Stomach (tissue), 9 donors: ENCODE measurements around the gene NTRK2. TPM values are rescaled to one million over a fixed set of nuclear protein-coding genes. Genes with fewer than 3 reads are reported as not detected.

ENCODE experiments used
- DNase-seq, 2 donors: peaks; one replicate each; pipeline versions ENCODE4 v3.0.0 to v3.0.0-alpha.2; 2013 to 2019
- H3K27ac ChIP-seq, 5 donors: fragments of 200-600 bp in 4 of 5; sonication (generic) in 4 of 5; one replicate each; pipeline ENCODE4 v1.5.1; 2013 to 2019; ENCODE audit warnings: mild to moderate bottlenecking in 1 of 5, moderate library complexity in 1 of 5
- H3K27me3 ChIP-seq, 3 donors: fragments of 200-600 bp; sonication (generic); one replicate each; pipeline ENCODE4 v1.5.1; 2017 to 2019; ENCODE audit warnings: mixed run types in 1 of 3
- H3K36me3 ChIP-seq, 4 donors: fragments of 200-600 bp; sonication (generic); 1 replicate in 3 of 4; 2 replicates in 1 of 4; pipeline ENCODE4 v1.5.1; 2016 to 2019
- H3K4me1 ChIP-seq, 4 donors: fragments of 200-600 bp; sonication (generic); one replicate each; pipeline ENCODE4 v1.5.1; 2016 to 2019
- H3K4me3 ChIP-seq, 4 donors: fragments of 200-600 bp; sonication (generic) in 3 of 4; one replicate each; pipeline ENCODE4 v1.5.1; 2016 to 2019; ENCODE audit warnings: mild to moderate bottlenecking in 1 of 4
- H3K9me3 ChIP-seq, 4 donors: fragments of 200-600 bp; sonication (generic); one replicate each; pipeline ENCODE4 v1.5.1; 2016 to 2019
- EP300 ChIP-seq: sonication (generic); formaldehyde crosslinking; IDR thresholded peaks from one replicate; pipeline ENCODE4 v1.6.1; 2017; ENCODE audit warnings: antibody characterized with exemption
- POLR2A ChIP-seq, 4 donors: fragments of 450-650 bp; IDR thresholded peaks; one replicate each; pipeline ENCODE4 v1.6.1; 2016; ENCODE audit warnings: antibody characterized with exemption in 4 of 4, control low read depth in 2 of 4, mild to moderate bottlenecking in 1 of 4, moderate library complexity in 1 of 4
- POLR2AphosphoS5 ChIP-seq, 3 donors: sonication (generic); formaldehyde crosslinking; IDR thresholded peaks; one replicate each; pipeline ENCODE4 v1.6.1; 2016; ENCODE audit warnings: antibody characterized with exemption in 3 of 3
- WGBS, 5 donors: extraction: QIAGEN DNeasy Blood & Tissue Kit in 3 of 5; methylation state at CpG; one replicate each; pipeline versions ENCODE4 v1.1.5 to v1.1.7; 2013 to 2018; 5-methylcytosine and 5-hydroxymethylcytosine counted together
- intact Hi-C: fragments of 100-400 bp; cut with DNase I; formaldehyde crosslinking; loops from one replicate; pipeline ENCODE4 v1.15.1; 2023; ENCODE audit warnings: low total_unique reads
- polyA plus RNA-seq, 3 donors: library from polyadenylated mRNA; stranded (reverse); fragments of 200-250 nt; gene quantifications; one replicate each; pipeline ENCODE4 v1.2.3, GENCODE V29; 2013
- total RNA-seq, 5 donors: library from RNA; depleted of rRNA; stranded (reverse); fragments of >200 nt; gene quantifications; one replicate each; pipeline versions ENCODE4 v1.1.0 to v1.2.3, GENCODE V29; 2014 to 2016
- TF ChIP-seq, protein P1 (sequence below), 7 experiments: fragments of 450-650 bp in 4 of 7; fragments of 200-600 bp in 3 of 7; sonication (generic) in 3 of 7; IDR thresholded peaks; one replicate each; pipeline ENCODE4 v1.5.1; 2016 to 2019; ENCODE audit warnings: antibody characterized with exemption in 7 of 7, control low read depth in 2 of 7, mild to moderate bottlenecking in 1 of 7
- donor health status: healthy with polysubstance abuse.
- donor health status: Bipolar disorder and iron deficiency.
- donor health status: healthy.

The NTRK2 gene
- total and polyA plus RNA-seq, 8 donors = 0.06 to 8.8 (median 2.6) TPM

DNA sequence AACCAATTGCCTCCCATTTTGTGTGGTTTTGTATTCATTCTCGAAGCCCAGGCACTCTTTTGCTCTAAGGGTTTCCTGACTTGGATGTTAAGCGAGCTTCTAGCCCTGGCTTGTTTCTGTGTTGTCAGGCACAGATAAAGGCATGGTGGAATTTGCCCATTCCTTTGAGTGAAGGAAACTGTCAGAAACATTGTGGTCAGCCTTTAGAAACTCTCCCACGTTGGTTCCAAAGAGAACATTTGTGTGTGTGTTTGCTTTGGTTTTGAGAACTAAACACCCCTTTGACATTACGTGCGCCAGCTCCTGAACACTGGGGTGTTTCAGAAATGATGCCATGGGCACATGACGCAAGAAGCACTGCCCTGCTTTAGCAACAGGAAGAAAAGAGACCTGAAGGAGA, 320.9 kb downstream of the NTRK2 start:
- no peak overlapping the region for H3K27ac ChIP-seq
- no peaks in the 10 kb centered on the region for H3K36me3 ChIP-seq
- WGBS, 5 donors = 27 to 53% (median 41%) methylated on average over 6 of the region's 6 CpGs
- no peaks in the 10 kb centered on the region for H3K4me1 ChIP-seq
- TF ChIP-seq, protein P1, sequence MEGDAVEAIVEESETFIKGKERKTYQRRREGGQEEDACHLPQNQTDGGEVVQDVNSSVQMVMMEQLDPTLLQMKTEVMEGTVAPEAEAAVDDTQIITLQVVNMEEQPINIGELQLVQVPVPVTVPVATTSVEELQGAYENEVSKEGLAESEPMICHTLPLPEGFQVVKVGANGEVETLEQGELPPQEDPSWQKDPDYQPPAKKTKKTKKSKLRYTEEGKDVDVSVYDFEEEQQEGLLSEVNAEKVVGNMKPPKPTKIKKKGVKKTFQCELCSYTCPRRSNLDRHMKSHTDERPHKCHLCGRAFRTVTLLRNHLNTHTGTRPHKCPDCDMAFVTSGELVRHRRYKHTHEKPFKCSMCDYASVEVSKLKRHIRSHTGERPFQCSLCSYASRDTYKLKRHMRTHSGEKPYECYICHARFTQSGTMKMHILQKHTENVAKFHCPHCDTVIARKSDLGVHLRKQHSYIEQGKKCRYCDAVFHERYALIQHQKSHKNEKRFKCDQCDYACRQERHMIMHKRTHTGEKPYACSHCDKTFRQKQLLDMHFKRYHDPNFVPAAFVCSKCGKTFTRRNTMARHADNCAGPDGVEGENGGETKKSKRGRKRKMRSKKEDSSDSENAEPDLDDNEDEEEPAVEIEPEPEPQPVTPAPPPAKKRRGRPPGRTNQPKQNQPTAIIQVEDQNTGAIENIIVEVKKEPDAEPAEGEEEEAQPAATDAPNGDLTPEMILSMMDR (IDR thresholded peaks at IDR 0.05) = no peak
- TF ChIP-seq POLR2A (IDR thresholded peaks at IDR 0.05) (no peak), EP300 (no peak), POLR2AphosphoS5 (IDR thresholded peaks at IDR 0.05) (no peak)
- peak in 1 of 2 donors; percentile 54 for DNase-seq
- no peak overlapping the region for H3K4me3 ChIP-seq
- H3K27me3 ChIP-seq = peaks cover 0 to 5% (median 0%) of the 10 kb centered on the region in 3 donors
- no peaks in the 10 kb centered on the region for H3K9me3 ChIP-seq
- intact Hi-C loops = no loop called here

DNA sequence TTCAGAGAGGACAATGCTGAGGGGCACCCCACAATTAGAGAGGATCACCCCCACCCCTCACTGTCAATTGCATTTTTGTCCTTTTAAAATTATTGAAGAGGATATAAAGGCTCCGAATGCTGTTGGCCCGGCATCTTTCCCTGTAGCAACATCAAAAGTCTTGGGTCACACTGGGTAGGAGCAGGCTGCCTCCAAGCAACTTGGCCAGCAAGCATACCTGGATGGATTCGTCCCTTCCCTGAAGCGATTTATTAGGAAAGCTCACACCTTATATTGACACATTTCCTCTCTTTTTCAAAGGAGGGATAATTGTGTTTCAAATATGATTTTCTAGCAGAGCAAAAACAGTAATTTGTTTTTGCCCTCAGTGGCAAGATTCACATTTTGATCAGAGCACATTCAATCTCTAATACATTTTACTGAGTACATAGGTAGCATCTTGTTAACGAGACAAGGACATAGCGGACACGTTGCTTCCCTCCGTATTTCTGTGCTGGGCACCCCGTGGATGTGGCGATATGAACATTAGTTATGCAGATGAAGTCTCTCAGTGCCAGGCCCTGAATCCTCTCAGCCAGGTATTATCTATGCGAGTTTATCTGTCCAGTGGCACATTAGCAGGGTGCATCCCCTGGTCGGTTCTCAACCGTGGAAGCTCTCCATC, 321.5 kb downstream of the NTRK2 start:
- peaks cover 0 to 5% (median 0%) of the 10 kb centered on the region in 3 donors for H3K27me3 ChIP-seq
- no peak overlapping the region for H3K4me3 ChIP-seq
- no peaks in the 10 kb centered on the region for H3K9me3 ChIP-seq
- 84 to 91% (median 89%) methylated on average over 13 of the region's 13 CpGs for WGBS, 5 donors
- H3K4me1 ChIP-seq = no peaks in the 10 kb centered on the region
- no peak for DNase-seq
- TF ChIP-seq, protein P1 (IDR thresholded peaks at IDR 0.05) = no peak
- TF ChIP-seq POLR2AphosphoS5 (IDR thresholded peaks at IDR 0.05) (no peak), POLR2A (IDR thresholded peaks at IDR 0.05) (no peak), EP300 (no peak)
- no peaks in the 10 kb centered on the region for H3K36me3 ChIP-seq
- intact Hi-C loops = no loop called here
- H3K27ac ChIP-seq = no peak overlapping the region

DNA sequence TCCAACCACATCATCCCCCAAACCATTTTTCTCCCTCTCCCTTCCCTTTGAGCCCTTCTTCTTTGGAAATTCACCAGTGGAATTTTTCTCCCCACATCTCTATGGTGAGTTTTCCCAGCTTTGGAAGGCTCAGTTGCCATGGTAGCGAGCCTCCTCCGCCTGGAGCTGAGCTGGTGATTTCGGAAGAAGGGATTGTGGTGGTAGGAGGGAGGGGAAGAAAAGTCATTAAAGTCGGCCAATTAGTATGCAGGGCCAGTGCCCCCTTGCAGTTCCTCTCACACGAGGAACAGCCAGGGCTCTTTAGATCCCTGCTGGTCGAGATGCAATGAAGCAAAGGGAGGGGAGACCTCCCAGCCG, 322.0 kb downstream of the NTRK2 start:
- TF ChIP-seq POLR2A (IDR thresholded peaks at IDR 0.05) = no peak
- TF ChIP-seq POLR2AphosphoS5 (IDR thresholded peaks at IDR 0.05) = no peak
- TF ChIP-seq, protein P1 (IDR thresholded peaks at IDR 0.05) = no peak
- TF ChIP-seq EP300 = no peak
- peaks cover 0 to 5% (median 0%) of the 10 kb centered on the region in 3 donors for H3K27me3 ChIP-seq
- intact Hi-C loops = no loop called here
- no peaks in the 10 kb centered on the region for H3K4me1 ChIP-seq
- H3K9me3 ChIP-seq = no peaks in the 10 kb centered on the region
- WGBS, 5 donors = 77 to 85% (median 79%) methylated on average over 7 of the region's 7 CpGs
- H3K36me3 ChIP-seq = no peaks in the 10 kb centered on the region
- no peak for DNase-seq
- no peak overlapping the region for H3K27ac ChIP-seq
- no peak overlapping the region for H3K4me3 ChIP-seq

DNA sequence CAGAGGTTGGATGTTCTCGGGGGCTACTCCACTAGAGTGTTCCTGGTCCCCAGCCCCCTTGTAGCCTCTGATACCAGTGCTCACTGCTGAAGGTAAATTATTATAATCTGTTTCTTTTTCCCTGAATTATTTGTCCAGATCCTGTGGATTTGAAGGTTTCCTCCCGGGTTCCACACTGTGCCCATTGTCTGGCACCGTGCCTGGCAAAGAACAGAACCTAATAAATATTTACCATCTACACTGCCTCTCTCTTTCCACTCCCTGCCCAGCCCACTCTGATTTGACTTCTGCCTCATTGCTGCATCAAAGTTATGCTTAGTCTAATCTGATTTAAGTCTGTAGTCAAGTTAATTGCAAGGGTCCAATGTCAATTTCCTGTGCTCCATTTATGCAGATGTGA, 322.9 kb downstream of the NTRK2 start:
- DNase-seq = no peak
- H3K27me3 ChIP-seq = peaks cover 0 to 5% (median 0%) of the 10 kb centered on the region in 3 donors
- WGBS, 5 donors = 47 to 74% (median 59%) methylated on average over 3 of the region's 3 CpGs
- no peaks in the 10 kb centered on the region for H3K36me3 ChIP-seq
- H3K4me1 ChIP-seq = no peaks in the 10 kb centered on the region
- intact Hi-C loops = no loop called here
- TF ChIP-seq, protein P1 (IDR thresholded peaks at IDR 0.05) = no peak
- no peaks in the 10 kb centered on the region for H3K9me3 ChIP-seq
- H3K4me3 ChIP-seq = no peak overlapping the region
- no peak overlapping the region for H3K27ac ChIP-seq
